K562 (cell line): Measurements from ENCODE around the gene DLGAP1. TPM values are rescaled to one million over a fixed set of nuclear protein-coding genes. Genes with fewer than 3 reads are reported as not detected.

Experiments used
- CBX2 ChIP-seq: fragments of 200-600 bp; sonication (generic); IDR thresholded peaks from one replicate; pipeline ENCODE4 v1.6.1; 2012; ENCODE audit warnings: mild to moderate bottlenecking, low read length, inconsistent platforms; ENCODE audit not compliant: insufficient read depth, poor library complexity, severe bottlenecking
- CLOCK ChIP-seq: fragments of 250-450 bp; sonication (Bioruptor Pico); IDR thresholded peaks from 2 replicates; pipeline ENCODE4 v1.4.0; 2020; ENCODE audit warnings: mild to moderate bottlenecking, moderate library complexity, borderline replicate concordance
- GTF2F1 ChIP-seq: IDR thresholded peaks from 2 replicates; pipeline ENCODE4 v1.6.1; 2011; ENCODE audit warnings: low read depth, low read length, improper control_type of control experiment
- NR3C1 ChIP-seq: sonication (generic); formaldehyde crosslinking; IDR thresholded peaks from 2 replicates; pipeline ENCODE4 v1.8.1; 2022; ENCODE audit warnings: missing genetic modification reagents
- PCBP1 ChIP-seq: fragments of 200-400 bp; formaldehyde crosslinking; IDR thresholded peaks from 2 replicates; pipeline ENCODE4 v1.6.1; 2018; ENCODE audit warnings: mild to moderate bottlenecking, low read depth, low read length; ENCODE audit not compliant: poor library complexity, severe bottlenecking
- PURB ChIP-seq: sonication (generic); formaldehyde crosslinking; IDR thresholded peaks from 2 replicates; pipeline ENCODE4 v1.9.0; 2021; ENCODE audit warnings: low read depth, mild to moderate bottlenecking, missing genetic modification reagents
- RBM17 ChIP-seq: fragments of 200-400 bp; formaldehyde crosslinking; IDR thresholded peaks from 2 replicates; pipeline ENCODE4 v1.6.1; 2017; ENCODE audit warnings: low read depth, mild to moderate bottlenecking, low read length, borderline replicate concordance
- RFX5 ChIP-seq: IDR thresholded peaks from 2 replicates; pipeline ENCODE4 v1.6.1; 2011; ENCODE audit warnings: low read depth, mild to moderate bottlenecking, improper control_type of control experiment, low read length
- polyA plus RNA-seq, 8 experiments: library from polyadenylated mRNA; depleted of rRNA in 4 of 8; stranded (reverse) in 5 of 8; unstranded in 3 of 8; fragments of >200 nt; fragmentation: Nextera tagmentation in 2 of 8; fragmentation: Illumina TruSeq in 1 of 8; extraction: Ambion mirVana in 2 of 8; extraction: Trizol in 1 of 8; gene quantifications; 2 replicates each; pipeline versions ENCODE4 v1.2.1 to v1.2.3, GENCODE V29; 2011 to 2014; ENCODE audit warnings: inconsistent platforms in 1 of 8, missing spikeins in 1 of 8
- total RNA-seq, 7 experiments: library from RNA; depleted of rRNA in 6 of 7; stranded (reverse); fragments of >200 nt in 6 of 7; fragmentation: Illumina TruSeq in 2 of 7; extraction: Trizol in 2 of 7; gene quantifications; 2 replicates each; pipeline versions ENCODE4 v1.2.1 to v1.2.3, GENCODE V29; 2011 to 2021; ENCODE audit warnings: low replicate concordance in 1 of 7
- TF ChIP-seq, protein P1 (sequence below): fragments of 450-650 bp; IDR thresholded peaks from 2 replicates; pipeline ENCODE4 v1.6.1; 2016; ENCODE audit warnings: mild to moderate bottlenecking, moderate library complexity
- TF ChIP-seq, protein P2 (sequence below): fragments of 250-450 bp; sonication (Bioruptor Pico); IDR thresholded peaks from 2 replicates; pipeline ENCODE4 v1.8.0; 2021; ENCODE audit warnings: borderline replicate concordance, mild to moderate bottlenecking, moderate library complexity; ENCODE audit not compliant: poor library complexity, severe bottlenecking
- TF ChIP-seq, protein P3 (sequence below): fragments of 250-450 bp; sonication (Bioruptor Pico); IDR thresholded peaks from 2 replicates; pipeline ENCODE4 v1.6.1; 2021; ENCODE audit warnings: mild to moderate bottlenecking

The DLGAP1 gene
- total and polyA plus RNA-seq, 9 of the 15 experiments (the other 6 are each of a cell fraction or from before 2014, with no cell fraction given) = 0.04 to 0.22 (median 0.08) TPM

GRCh38 chr18:4016391-4017049 is 438.6 kb downstream of the DLGAP1 start (continued):
- TF ChIP-seq, protein P1, sequence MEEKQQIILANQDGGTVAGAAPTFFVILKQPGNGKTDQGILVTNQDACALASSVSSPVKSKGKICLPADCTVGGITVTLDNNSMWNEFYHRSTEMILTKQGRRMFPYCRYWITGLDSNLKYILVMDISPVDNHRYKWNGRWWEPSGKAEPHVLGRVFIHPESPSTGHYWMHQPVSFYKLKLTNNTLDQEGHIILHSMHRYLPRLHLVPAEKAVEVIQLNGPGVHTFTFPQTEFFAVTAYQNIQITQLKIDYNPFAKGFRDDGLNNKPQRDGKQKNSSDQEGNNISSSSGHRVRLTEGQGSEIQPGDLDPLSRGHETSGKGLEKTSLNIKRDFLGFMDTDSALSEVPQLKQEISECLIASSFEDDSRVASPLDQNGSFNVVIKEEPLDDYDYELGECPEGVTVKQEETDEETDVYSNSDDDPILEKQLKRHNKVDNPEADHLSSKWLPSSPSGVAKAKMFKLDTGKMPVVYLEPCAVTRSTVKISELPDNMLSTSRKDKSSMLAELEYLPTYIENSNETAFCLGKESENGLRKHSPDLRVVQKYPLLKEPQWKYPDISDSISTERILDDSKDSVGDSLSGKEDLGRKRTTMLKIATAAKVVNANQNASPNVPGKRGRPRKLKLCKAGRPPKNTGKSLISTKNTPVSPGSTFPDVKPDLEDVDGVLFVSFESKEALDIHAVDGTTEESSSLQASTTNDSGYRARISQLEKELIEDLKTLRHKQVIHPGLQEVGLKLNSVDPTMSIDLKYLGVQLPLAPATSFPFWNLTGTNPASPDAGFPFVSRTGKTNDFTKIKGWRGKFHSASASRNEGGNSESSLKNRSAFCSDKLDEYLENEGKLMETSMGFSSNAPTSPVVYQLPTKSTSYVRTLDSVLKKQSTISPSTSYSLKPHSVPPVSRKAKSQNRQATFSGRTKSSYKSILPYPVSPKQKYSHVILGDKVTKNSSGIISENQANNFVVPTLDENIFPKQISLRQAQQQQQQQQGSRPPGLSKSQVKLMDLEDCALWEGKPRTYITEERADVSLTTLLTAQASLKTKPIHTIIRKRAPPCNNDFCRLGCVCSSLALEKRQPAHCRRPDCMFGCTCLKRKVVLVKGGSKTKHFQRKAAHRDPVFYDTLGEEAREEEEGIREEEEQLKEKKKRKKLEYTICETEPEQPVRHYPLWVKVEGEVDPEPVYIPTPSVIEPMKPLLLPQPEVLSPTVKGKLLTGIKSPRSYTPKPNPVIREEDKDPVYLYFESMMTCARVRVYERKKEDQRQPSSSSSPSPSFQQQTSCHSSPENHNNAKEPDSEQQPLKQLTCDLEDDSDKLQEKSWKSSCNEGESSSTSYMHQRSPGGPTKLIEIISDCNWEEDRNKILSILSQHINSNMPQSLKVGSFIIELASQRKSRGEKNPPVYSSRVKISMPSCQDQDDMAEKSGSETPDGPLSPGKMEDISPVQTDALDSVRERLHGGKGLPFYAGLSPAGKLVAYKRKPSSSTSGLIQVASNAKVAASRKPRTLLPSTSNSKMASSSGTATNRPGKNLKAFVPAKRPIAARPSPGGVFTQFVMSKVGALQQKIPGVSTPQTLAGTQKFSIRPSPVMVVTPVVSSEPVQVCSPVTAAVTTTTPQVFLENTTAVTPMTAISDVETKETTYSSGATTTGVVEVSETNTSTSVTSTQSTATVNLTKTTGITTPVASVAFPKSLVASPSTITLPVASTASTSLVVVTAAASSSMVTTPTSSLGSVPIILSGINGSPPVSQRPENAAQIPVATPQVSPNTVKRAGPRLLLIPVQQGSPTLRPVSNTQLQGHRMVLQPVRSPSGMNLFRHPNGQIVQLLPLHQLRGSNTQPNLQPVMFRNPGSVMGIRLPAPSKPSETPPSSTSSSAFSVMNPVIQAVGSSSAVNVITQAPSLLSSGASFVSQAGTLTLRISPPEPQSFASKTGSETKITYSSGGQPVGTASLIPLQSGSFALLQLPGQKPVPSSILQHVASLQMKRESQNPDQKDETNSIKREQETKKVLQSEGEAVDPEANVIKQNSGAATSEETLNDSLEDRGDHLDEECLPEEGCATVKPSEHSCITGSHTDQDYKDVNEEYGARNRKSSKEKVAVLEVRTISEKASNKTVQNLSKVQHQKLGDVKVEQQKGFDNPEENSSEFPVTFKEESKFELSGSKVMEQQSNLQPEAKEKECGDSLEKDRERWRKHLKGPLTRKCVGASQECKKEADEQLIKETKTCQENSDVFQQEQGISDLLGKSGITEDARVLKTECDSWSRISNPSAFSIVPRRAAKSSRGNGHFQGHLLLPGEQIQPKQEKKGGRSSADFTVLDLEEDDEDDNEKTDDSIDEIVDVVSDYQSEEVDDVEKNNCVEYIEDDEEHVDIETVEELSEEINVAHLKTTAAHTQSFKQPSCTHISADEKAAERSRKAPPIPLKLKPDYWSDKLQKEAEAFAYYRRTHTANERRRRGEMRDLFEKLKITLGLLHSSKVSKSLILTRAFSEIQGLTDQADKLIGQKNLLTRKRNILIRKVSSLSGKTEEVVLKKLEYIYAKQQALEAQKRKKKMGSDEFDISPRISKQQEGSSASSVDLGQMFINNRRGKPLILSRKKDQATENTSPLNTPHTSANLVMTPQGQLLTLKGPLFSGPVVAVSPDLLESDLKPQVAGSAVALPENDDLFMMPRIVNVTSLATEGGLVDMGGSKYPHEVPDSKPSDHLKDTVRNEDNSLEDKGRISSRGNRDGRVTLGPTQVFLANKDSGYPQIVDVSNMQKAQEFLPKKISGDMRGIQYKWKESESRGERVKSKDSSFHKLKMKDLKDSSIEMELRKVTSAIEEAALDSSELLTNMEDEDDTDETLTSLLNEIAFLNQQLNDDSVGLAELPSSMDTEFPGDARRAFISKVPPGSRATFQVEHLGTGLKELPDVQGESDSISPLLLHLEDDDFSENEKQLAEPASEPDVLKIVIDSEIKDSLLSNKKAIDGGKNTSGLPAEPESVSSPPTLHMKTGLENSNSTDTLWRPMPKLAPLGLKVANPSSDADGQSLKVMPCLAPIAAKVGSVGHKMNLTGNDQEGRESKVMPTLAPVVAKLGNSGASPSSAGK = no peak
- TF ChIP-seq, protein P2, sequence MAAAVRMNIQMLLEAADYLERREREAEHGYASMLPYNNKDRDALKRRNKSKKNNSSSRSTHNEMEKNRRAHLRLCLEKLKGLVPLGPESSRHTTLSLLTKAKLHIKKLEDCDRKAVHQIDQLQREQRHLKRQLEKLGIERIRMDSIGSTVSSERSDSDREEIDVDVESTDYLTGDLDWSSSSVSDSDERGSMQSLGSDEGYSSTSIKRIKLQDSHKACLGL (CRISPR knock-in tag) = no peak
- TF ChIP-seq CBX2 (no peak), CLOCK (no peak), PCBP1 (no peak), GTF2F1 (no peak), RBM17 (no peak), NR3C1 (CRISPR knock-in tag) (no peak), PURB (CRISPR knock-in tag) (no peak), RFX5 (no peak)
- TF ChIP-seq, protein P3, sequence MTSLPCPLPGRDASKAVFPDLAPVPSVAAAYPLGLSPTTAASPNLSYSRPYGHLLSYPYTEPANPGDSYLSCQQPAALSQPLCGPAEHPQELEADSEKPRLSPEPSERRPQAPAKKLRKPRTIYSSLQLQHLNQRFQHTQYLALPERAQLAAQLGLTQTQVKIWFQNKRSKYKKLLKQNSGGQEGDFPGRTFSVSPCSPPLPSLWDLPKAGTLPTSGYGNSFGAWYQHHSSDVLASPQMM (CRISPR knock-in tag) = no peak
- TF ChIP-seq, all 486 proteins: peak for 0
